Natural killer cell (primary cell): ENCODE results near the gene MORN5. TPM values are rescaled to one million over a fixed set of nuclear protein-coding genes. Genes with fewer than 3 reads are reported as not detected.
A peak's percentile ranks its signal among the peaks of the same experiment; 100 is the strongest.

Source experiments
- ATAC-seq, 3 donors: fragments of 150-1000 bp in 2 of 3; fragments of 200-7000 bp in 1 of 3; cut with Tn5 transposase; 1 replicate in 1 of 3; 2 replicates in 2 of 3; pipeline ENCODE4 v1.10.0; 2021; ENCODE audit warnings: mild to moderate bottlenecking in 2 of 3, moderate library complexity in 2 of 3
- DNase-seq, 2 donors: peaks; one replicate each; pipeline versions ENCODE4 v3.0.0 to v3.0.0-alpha.2; 2013 to 2021; ENCODE audit warnings: mixed read lengths in 1 of 2
- H3K27ac ChIP-seq: one replicate; pipeline ENCODE4 v1.5.1; 2013; ENCODE audit warnings: mild to moderate bottlenecking, low read length
- H3K27me3 ChIP-seq: one replicate; pipeline ENCODE4 v1.6.1; 2013; ENCODE audit warnings: low read length; ENCODE audit not compliant: control insufficient read depth, insufficient read depth
- H3K36me3 ChIP-seq: one replicate; pipeline ENCODE4 v1.6.1; 2013; ENCODE audit warnings: low read length; ENCODE audit not compliant: control insufficient read depth, insufficient read depth
- H3K4me1 ChIP-seq: one replicate; pipeline ENCODE4 v1.6.1; 2013; ENCODE audit warnings: low read length; ENCODE audit not compliant: control insufficient read depth, insufficient read depth
- H3K4me3 ChIP-seq: one replicate; pipeline ENCODE4 v1.5.1; 2013; ENCODE audit warnings: low read length
- H3K9me3 ChIP-seq: one replicate; pipeline ENCODE4 v1.6.1; 2013; ENCODE audit warnings: low read length; ENCODE audit not compliant: control insufficient read depth, insufficient read depth
- H3K27ac Mint-ChIP-seq, 2 donors: one replicate each; pipeline ENCODE4 v1.8.0; 2022; ENCODE audit warnings: mild to moderate bottlenecking in 2 of 2, mixed read lengths in 2 of 2, moderate library complexity in 1 of 2
- H3K27me3 Mint-ChIP-seq, 2 donors: one replicate each; pipeline ENCODE4 v1.8.0; 2022; ENCODE audit warnings: low read depth in 2 of 2, mixed read lengths in 2 of 2
- H3K36me3 Mint-ChIP-seq: one replicate; pipeline ENCODE4 v1.8.0; 2022; ENCODE audit warnings: mixed read lengths
- H3K4me1 Mint-ChIP-seq, 2 donors: one replicate each; pipeline ENCODE4 v1.8.0; 2022; ENCODE audit warnings: mixed read lengths in 2 of 2
- H3K4me3 Mint-ChIP-seq: one replicate; pipeline ENCODE4 v1.8.0; 2022; ENCODE audit warnings: mild to moderate bottlenecking, moderate library complexity, mixed read lengths
- H3K9me3 Mint-ChIP-seq, 2 donors: one replicate each; pipeline ENCODE4 v1.8.0; 2022; ENCODE audit warnings: mixed read lengths in 2 of 2
- WGBS: methylation state at CpG from one replicate; pipeline ENCODE4 v1.1.7; 2013; ENCODE audit warnings: missing lambda C conversion rate; ENCODE audit not compliant: insufficient coverage; 5-methylcytosine and 5-hydroxymethylcytosine counted together
- intact Hi-C: fragments of 100-400 bp; cut with micrococcal nuclease; formaldehyde crosslinking; loops from one replicate; pipeline ENCODE4 v1.14.2; 2022
- total RNA-seq, 4 donors: library from RNA; stranded (reverse); fragments of 120-200 nt in 1 of 4; gene quantifications; one replicate each; pipeline versions ENCODE4 v1.2.3 to v1.2.4, GENCODE V29; 2013 to 2022
- TF ChIP-seq, protein P1 (sequence below): fragments of 200-600 bp; IDR thresholded peaks from one replicate; pipeline ENCODE4 v1.8.0; 2022; ENCODE audit warnings: antibody characterized with exemption

Gene MORN5
- total RNA-seq, 3 donors from 2014 or later (not counting 1 experiment from before 2014, with no cell fraction given), result not detected

- 95% methylated on average over 4 of the region's 4 CpGs for WGBS
- Mint-ChIP-seq H3K4me1 (peaks cover 51 to 55% of the 10 kb centered on the region in 2 donors), H3K36me3 (no peaks in the 10 kb centered on the region), H3K4me3 (no peak overlapping the region), H3K27ac (no peak overlapping the region), H3K9me3 (no peaks in the 10 kb centered on the region), H3K27me3 (peaks cover 4% of the 10 kb centered on the region in 2 donors)
- Histone ChIP-seq H3K9me3 (no peaks in the 10 kb centered on the region), H3K27ac (no peak overlapping the region), H3K27me3 (no peaks in the 10 kb centered on the region), H3K4me3 (no peak overlapping the region), H3K4me1 (peaks cover 16% of the 10 kb centered on the region), H3K36me3 (peaks cover 9% of the 10 kb centered on the region)
- no peak for DNase-seq
- ATAC-seq, result no peak
- TF ChIP-seq, protein P1, sequence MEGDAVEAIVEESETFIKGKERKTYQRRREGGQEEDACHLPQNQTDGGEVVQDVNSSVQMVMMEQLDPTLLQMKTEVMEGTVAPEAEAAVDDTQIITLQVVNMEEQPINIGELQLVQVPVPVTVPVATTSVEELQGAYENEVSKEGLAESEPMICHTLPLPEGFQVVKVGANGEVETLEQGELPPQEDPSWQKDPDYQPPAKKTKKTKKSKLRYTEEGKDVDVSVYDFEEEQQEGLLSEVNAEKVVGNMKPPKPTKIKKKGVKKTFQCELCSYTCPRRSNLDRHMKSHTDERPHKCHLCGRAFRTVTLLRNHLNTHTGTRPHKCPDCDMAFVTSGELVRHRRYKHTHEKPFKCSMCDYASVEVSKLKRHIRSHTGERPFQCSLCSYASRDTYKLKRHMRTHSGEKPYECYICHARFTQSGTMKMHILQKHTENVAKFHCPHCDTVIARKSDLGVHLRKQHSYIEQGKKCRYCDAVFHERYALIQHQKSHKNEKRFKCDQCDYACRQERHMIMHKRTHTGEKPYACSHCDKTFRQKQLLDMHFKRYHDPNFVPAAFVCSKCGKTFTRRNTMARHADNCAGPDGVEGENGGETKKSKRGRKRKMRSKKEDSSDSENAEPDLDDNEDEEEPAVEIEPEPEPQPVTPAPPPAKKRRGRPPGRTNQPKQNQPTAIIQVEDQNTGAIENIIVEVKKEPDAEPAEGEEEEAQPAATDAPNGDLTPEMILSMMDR, result no peak
- intact Hi-C loops, result no loop called here
These were observed 3.9 kb upstream of the MORN5 start for GRCh38 chr9:122155796-122156195.

DNA sequence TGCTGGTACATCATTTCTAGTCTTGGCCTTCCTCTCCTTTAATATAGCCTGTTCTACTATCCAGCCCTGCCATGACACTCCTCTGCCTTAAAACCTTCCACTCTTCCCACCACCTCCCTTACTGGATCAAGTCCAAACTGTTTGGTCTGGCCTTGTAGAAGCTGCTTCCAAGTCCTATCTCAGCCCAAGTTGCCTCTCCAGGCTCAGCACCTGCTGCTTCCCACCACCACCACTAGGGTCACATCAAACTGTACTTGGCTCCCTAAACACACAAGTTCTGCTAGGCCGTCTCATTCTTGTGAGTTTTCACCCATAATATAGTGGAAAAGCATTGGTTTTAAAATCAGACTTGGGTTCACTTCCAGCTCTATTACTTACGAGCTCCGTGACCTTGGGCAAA is 1.5 kb upstream of the MORN5 start:
- Mint-ChIP-seq H3K36me3 (peaks cover 7% of the 10 kb centered on the region), H3K4me1 (peaks cover 47 to 50% of the 10 kb centered on the region in 2 donors), H3K27ac (peak overlapping the region in 1 of 2 donors; percentile 7), H3K4me3 (no peak overlapping the region), H3K9me3 (peaks cover 0 to 3% of the 10 kb centered on the region in 2 donors), H3K27me3 (peaks cover 16 to 22% of the 10 kb centered on the region in 2 donors)
- WGBS, result 63% methylated on average over 1 of the region's 3 CpGs
- ATAC-seq (no peak), DNase-seq (peak in 1 of 2 donors; percentile 61)
- H3K27me3 ChIP-seq, result no peaks in the 10 kb centered on the region
- H3K27ac ChIP-seq, result no peak overlapping the region
- peaks cover 16% of the 10 kb centered on the region for H3K4me1 ChIP-seq
- no peaks in the 10 kb centered on the region for H3K36me3 ChIP-seq
- no peak overlapping the region for H3K4me3 ChIP-seq
- TF ChIP-seq, protein P1, result peak; percentile 20
- no peaks in the 10 kb centered on the region for H3K9me3 ChIP-seq
- intact Hi-C loops, result loop anchor here (2.0 kb wide), 1 partner anchor 63 kb away; no protein-coding TSS in a partner anchor

- no peak for DNase-seq
- Mint-ChIP-seq H3K27me3 (peaks cover 26 to 39% of the 10 kb centered on the region in 2 donors), H3K36me3 (peaks cover 7% of the 10 kb centered on the region), H3K4me3 (peak overlapping the region; percentile 99), H3K27ac (peak overlapping the region; percentile 93 to 99), H3K9me3 (peaks cover 0 to 3% of the 10 kb centered on the region in 2 donors), H3K4me1 (peaks cover 37 to 39% of the 10 kb centered on the region in 2 donors)
- Histone ChIP-seq H3K4me3 (peak overlapping the region; percentile 80), H3K9me3 (no peaks in the 10 kb centered on the region), H3K36me3 (no peaks in the 10 kb centered on the region), H3K27me3 (no peaks in the 10 kb centered on the region), H3K27ac (peak overlapping the region; percentile 69), H3K4me1 (peaks cover 16% of the 10 kb centered on the region)
- no peak for ATAC-seq
- intact Hi-C loops, result loop anchor here (1.0 to 2.0 kb wide), 2 partner anchors 65 to 104 kb away; partner anchors contain the start of genes MRRF and RBM18
- TF ChIP-seq, protein P1, result no peak
- 18% methylated on average over 5 of the region's 6 CpGs for WGBS
These were observed 178 bp downstream of the MORN5 start for GRCh38 chr9:122159925-122160246.

GRCh38 chr9:122162415-122162814 is 2.7 kb downstream of the MORN5 start:
- intact Hi-C loops, result no loop called here
- DNase-seq (no peak), ATAC-seq (no peak)
- Mint-ChIP-seq H3K36me3 (peaks cover 7% of the 10 kb centered on the region), H3K27me3 (peaks cover 26 to 46% of the 10 kb centered on the region in 2 donors), H3K9me3 (peaks cover 0 to 3% of the 10 kb centered on the region in 2 donors), H3K4me3 (no peak overlapping the region), H3K4me1 (peaks cover 21 to 25% of the 10 kb centered on the region in 2 donors), H3K27ac (no peak overlapping the region)
- TF ChIP-seq, protein P1, result no peak
- H3K36me3 ChIP-seq, result no peaks in the 10 kb centered on the region
- no peak overlapping the region for H3K27ac ChIP-seq
- H3K27me3 ChIP-seq, result no peaks in the 10 kb centered on the region
- H3K4me3 ChIP-seq, result no peak overlapping the region
- peaks cover 16% of the 10 kb centered on the region for H3K4me1 ChIP-seq
- H3K9me3 ChIP-seq, result no peaks in the 10 kb centered on the region
